ENCODE results near the gene STK32C.

The STK32C gene

DNA sequence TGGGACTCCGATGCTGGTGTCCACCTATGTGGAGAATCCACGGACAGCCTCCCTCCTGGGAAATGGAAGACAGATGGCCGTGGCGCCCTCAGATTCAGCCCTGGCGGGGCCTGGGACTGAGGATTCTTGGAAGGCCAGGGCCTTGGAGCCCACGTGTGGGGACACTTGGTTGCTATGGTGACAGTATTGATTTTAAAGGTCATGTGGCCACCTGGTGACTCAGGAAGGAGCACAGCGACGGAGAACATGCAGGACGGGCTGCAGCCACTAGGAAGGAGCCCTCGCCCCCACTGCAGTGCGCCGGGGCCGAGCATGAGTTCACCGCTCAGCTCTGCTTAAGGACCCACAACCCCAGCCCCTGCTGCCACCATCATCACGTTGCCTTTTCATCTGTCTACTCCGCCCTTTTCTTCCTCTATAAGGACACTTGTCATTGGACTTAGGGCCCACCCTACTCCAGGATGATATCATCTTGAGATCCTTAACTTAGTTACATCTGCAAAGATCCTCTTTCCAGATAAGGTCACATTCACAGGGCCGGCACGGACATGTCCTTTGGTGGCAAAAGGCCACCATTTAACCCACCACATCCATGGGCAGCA is 3.7 kb upstream of the STK32C start:
- no peak overlapping the region for H3K9ac ChIP-seq
- H3K4me2 ChIP-seq = no peak overlapping the region
- H3K4me1 ChIP-seq = peaks cover 42% of the 10 kb centered on the region

DNA sequence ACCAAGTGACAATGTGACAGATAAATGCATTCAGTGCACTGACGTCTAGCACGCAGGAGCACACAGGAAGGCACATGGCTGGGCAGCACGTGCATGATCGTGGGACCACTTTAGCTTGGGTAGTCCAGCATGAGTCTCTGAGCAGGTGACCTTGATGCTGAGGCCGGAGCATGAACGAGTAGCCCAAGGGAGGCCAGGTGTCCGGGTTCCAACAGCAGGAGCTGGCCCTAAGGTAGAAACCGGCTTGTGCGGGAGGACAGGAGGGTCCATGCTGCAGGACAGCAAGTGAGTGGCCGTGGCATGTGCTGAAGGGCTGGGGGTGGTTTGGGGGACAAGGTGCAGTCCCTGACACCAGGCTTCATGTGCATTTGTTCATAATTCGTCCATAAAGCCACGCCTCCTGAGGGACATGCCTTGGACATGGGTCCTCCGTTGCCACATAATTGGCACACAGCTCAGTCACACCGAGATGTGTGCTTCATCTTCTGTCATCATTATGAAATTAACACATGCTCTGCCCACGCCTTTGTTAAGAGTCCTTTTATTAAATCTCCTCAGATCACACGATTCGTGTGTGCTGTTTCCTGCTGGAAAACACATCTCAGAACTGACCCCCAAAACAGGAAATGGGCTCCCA is 3.1 kb upstream of the STK32C start:
- H3K36me3 ChIP-seq = 0 out of 2 replicates have a peak, but pooled peaks cover 3% of the 10 kb centered on the region
- no peak overlapping the region for H3K4me3 ChIP-seq
- H3K9me3 ChIP-seq = peaks cover 28% of the 10 kb centered on the region
- TF ChIP-seq Cebpa-rat (IDR thresholded peaks at IDR 0.05) = no peak
- H3K4me2 ChIP-seq = peak overlapping the region; percentile 99
- peaks cover 24% of the 10 kb centered on the region for H3K27me3 ChIP-seq
- H4K20me1 ChIP-seq = peaks cover 22% of the 10 kb centered on the region
- no peak overlapping the region for H3K9ac ChIP-seq
- no peak overlapping the region for H3K27ac ChIP-seq
- H3K4me1 ChIP-seq = peaks cover 42% of the 10 kb centered on the region

More for the DNA sequence above, 3.7 kb upstream of the STK32C start:
- no peak overlapping the region for H3K27ac ChIP-seq
- TF ChIP-seq Cebpa-rat (IDR thresholded peaks at IDR 0.05) = no peak
- peaks cover 22% of the 10 kb centered on the region for H3K9me3 ChIP-seq
- no peak overlapping the region for H3K4me3 ChIP-seq
- peaks cover 17% of the 10 kb centered on the region for H4K20me1 ChIP-seq
- H3K36me3 ChIP-seq = no peaks in the 10 kb centered on the region
- H3K27me3 ChIP-seq = peaks cover 17% of the 10 kb centered on the region

DNA sequence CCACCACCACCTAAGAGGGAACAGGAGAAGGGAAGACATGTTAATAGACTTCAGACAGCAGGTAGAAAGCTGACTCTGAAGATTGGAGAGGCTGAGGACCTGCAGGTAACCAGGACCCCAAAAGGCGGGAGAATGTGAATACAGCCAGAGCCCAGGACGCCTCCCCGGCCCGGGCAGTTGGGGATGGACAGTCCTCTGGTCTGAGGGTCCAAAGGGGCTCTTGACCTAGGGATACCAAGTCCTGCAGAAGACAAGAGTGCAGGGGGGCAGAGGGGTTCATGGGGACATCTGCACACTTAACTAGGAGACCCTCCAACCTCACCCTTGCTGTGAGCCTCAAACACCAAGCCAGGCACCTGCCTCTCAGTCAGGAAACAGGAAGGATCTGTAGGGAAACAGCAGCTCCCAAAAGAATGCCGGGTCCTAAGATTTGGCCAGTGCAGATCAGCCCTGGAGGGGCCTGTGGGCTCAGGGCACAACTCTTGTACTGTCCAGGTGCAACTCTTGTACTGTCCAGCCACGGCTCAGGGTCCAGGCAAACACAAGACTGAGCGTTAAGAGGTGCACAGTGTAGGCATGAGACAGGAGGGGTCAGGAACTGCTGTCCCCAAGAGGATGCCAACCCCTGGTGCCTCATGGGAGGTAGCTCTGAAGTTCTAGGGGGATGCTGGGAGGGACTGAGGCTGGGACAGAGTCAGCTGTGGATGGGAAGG is 2.3 kb upstream of the STK32C start:
- peak overlapping the region; percentile 99 for H3K4me2 ChIP-seq
- no peak overlapping the region for H3K9ac ChIP-seq
- H3K36me3 ChIP-seq = 0 out of 2 replicates have a peak, but pooled peaks cover 6% of the 10 kb centered on the region
- H3K4me3 ChIP-seq = no peak overlapping the region
- no peak overlapping the region for H3K27ac ChIP-seq
- TF ChIP-seq Cebpa-rat (IDR thresholded peaks at IDR 0.05) = no peak
- peaks cover 30% of the 10 kb centered on the region for H4K20me1 ChIP-seq
- H3K9me3 ChIP-seq = peaks cover 33% of the 10 kb centered on the region
- peaks cover 42% of the 10 kb centered on the region for H3K4me1 ChIP-seq
- H3K27me3 ChIP-seq = peaks cover 32% of the 10 kb centered on the region

DNA sequence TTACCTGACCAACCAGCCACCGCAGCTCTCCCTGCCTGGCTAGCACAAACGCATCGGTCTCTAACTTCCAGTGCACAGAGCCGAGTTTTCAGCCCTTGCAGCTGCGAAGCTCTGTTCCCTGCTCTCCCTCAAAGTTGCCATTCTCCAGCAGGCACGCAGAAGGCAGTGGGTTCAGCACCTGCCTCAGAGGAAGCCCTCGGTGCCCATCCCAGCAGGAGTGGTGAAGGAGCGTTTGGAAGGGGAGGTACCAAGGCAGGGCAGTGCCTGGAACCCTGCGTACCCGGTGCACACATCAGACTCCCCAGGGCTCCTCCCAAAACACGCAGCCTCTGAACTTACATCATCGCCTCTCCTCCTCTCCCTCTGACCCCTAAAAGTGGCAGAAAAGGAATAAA is 1.7 kb upstream of the STK32C start:
- no peak for TF ChIP-seq Cebpa-rat (IDR thresholded peaks at IDR 0.05)
- Histone ChIP-seq H3K27me3 (peaks cover 37% of the 10 kb centered on the region), H3K4me2 (peak overlapping the region; percentile 99)

DNA sequence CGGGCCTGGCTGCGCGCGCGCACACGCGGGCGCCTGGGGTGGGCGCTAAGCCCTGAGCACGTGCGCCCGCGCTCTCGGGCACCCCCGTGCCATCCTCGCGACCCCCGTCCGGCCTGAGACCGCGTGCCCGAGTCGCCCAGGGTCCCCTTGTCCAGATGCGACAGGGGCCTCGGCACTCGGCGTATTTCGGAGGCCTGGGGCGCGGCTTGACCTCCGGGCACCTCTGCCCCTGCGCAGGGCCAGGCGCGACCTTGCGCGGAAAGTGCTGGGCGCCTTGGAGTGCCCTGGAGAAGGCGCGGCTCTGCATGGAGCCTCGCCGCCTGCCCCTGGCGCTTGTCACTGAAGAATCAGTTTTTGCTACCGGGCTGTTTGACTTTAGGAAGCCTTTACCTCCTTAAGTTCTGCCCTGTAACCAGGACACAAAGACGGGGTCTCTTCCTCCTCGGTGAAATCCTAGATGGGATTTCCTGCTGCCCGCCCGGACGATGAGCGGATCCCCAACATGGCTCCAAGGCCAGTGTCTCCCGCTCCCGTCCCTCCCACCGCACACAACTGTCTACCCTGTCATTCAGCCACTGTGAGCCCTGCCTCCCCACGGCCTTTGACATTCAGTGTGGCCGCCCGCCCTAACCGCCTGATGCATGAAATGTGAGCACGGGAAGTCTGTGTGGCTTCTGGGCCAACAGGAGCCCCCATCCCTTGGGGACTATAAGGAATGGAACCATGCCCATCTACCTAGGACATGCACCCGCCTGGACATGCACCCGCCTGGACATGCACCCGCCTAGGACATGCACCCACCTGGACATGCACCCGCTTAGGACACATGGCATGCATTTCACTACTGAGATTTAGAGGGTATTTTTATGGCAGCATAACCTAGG is 1.1 kb upstream of the STK32C start:
- Histone ChIP-seq H3K27me3 (peaks cover 41% of the 10 kb centered on the region), H3K4me1 (peaks cover 53% of the 10 kb centered on the region), H3K9me3 (peaks cover 22% of the 10 kb centered on the region), H3K27ac (peak overlapping the region; percentile 57; the same call in 1 of the 2 replicates), H4K20me1 (peaks cover 39% of the 10 kb centered on the region), H3K4me2 (peak overlapping the region; percentile 99), H3K36me3 (0 out of 2 replicates have a peak, but pooled peaks cover 6% of the 10 kb centered on the region), H3K9ac (peak overlapping the region; percentile 72), H3K4me3 (peak overlapping the region; percentile 81)
- TF ChIP-seq Cebpa-rat (IDR thresholded peaks at IDR 0.05) = no peak

More for the DNA sequence above, 1.7 kb upstream of the STK32C start:
- H3K9ac ChIP-seq = no peak overlapping the region
- 0 out of 2 replicates have a peak, but pooled peaks cover 6% of the 10 kb centered on the region for H3K36me3 ChIP-seq
- no peak overlapping the region for H3K4me3 ChIP-seq
- H3K9me3 ChIP-seq = peaks cover 28% of the 10 kb centered on the region
- H3K4me1 ChIP-seq = peaks cover 47% of the 10 kb centered on the region
- H3K27ac ChIP-seq = no peak overlapping the region
- peaks cover 36% of the 10 kb centered on the region for H4K20me1 ChIP-seq

DNA sequence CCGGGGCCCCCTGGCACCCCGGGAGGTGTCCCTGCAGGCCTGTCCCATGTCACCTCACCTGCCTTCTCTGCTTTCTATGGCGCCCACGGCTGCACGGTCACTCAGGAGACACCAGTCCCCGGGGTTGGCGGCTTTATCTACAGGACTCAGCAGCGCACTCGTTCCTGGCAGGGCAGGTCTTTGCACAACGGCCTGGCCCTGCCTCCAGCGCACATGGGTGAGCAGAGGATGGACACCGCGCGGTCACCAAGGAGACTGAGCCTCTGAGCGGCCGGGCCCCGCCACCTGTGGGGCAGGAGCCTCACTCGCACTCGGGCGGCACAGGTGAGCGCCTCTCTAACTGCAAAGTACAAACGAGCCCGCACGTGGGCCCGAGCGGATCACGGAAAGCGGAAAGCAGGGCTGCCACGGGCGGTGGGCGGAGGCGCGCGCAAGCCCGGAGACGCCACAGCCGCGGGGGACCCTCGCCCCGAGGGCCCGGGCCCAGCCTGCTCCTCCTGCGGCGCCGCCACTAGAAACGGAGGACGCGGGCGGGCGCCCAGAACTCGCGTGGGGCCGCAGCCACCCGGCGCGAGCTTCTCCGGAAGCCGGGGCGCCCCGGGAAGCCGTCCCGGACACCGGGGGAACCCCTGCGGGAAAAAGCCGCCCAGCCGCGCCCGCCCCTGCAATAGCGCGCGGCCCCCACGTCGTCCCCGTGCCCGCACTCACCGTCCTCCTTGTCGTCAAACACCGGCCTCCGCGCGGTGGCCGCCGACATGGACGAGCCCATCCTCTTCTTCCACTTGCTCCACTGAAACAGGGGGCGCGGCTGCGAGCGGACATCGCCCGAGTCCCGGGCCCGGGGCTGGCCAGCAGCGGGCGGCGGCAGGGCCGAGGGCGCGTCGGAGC is 642 bp downstream of the STK32C start:
- H3K4me2 ChIP-seq = peak overlapping the region; percentile 98
- H3K27me3 ChIP-seq = peaks cover 50% of the 10 kb centered on the region
- H3K36me3 ChIP-seq = 0 out of 2 replicates have a peak, but pooled peaks cover 6% of the 10 kb centered on the region
- H3K4me3 ChIP-seq = peak overlapping the region; percentile 81
- peaks cover 64% of the 10 kb centered on the region for H3K4me1 ChIP-seq
- peaks cover 17% of the 10 kb centered on the region for H3K9me3 ChIP-seq
- H3K9ac ChIP-seq = peak overlapping the region; percentile 64
- no peak for TF ChIP-seq Cebpa-rat (IDR thresholded peaks at IDR 0.05)
- H4K20me1 ChIP-seq = peaks cover 53% of the 10 kb centered on the region
- no peak overlapping the region for H3K27ac ChIP-seq

DNA sequence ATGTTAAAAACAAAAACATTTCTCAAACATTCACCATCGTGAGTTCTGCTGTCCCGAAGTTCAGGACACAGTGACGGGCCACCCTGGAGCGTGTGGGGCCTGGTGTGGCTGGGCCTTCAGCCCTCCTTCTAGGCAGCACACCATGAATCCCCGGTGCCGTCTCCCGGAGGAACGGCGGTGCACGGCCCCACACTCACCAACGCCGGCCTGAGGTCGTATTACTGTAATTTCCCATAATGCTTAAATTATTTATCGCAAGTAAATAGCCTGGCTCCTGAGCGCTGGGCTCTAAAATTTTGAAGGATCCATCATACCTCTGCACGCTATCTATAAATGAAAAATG is 1.4 kb downstream of the STK32C start:
- Histone ChIP-seq H3K36me3 (0 out of 2 replicates have a peak, but pooled peaks cover 6% of the 10 kb centered on the region), H3K27me3 (peaks cover 53% of the 10 kb centered on the region), H3K4me2 (no peak overlapping the region; the same call in 1 of the 2 replicates), H3K27ac (no peak overlapping the region), H3K9me3 (peaks cover 17% of the 10 kb centered on the region), H3K4me1 (peaks cover 72% of the 10 kb centered on the region), H4K20me1 (peaks cover 56% of the 10 kb centered on the region), H3K4me3 (no peak overlapping the region; the same call in 1 of the 2 replicates), H3K9ac (no peak overlapping the region)
- TF ChIP-seq Cebpa-rat (IDR thresholded peaks at IDR 0.05) = no peak

DNA sequence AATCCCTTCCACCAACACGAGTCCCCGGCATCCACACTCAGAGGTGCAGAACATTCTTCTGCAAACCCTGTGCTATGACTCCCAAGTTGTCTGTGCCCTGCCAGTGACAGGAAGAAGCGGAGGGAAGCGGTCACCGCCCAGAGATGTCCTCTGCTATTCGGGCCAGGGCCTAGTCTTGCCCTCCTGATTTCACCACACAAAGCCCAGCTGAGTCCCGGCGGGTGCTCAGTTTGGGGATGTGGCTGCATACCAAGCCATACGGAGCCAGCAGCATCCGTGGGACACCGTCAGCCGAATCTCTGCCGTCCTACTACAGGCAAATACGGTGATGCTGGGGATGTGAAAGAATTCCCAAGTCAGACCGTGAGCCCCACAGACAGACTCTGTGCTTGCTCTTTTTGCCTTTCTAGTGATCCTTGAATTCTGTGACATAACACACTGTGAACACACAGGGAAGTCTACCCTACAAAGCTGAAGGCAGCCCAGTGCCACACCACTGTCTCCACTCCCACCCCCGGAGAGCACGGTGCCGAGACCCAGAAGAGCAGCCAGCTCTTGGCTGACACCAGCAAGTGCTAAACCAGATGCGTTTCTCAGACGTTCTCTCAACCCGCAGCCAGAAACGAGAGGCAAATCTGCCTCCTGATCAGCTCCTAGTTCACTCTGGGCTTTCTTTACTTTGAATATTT is 2.0 kb downstream of the STK32C start:
- H3K4me2 ChIP-seq = no peak overlapping the region
- H3K4me3 ChIP-seq = no peak overlapping the region
- H3K9me3 ChIP-seq = peaks cover 17% of the 10 kb centered on the region
- peaks cover 53% of the 10 kb centered on the region for H3K27me3 ChIP-seq
- 0 out of 2 replicates have a peak, but pooled peaks cover 6% of the 10 kb centered on the region for H3K36me3 ChIP-seq
- peaks cover 56% of the 10 kb centered on the region for H4K20me1 ChIP-seq
- no peak overlapping the region for H3K9ac ChIP-seq
- peaks cover 76% of the 10 kb centered on the region for H3K4me1 ChIP-seq
- H3K27ac ChIP-seq = no peak overlapping the region
- no peak for TF ChIP-seq Cebpa-rat (IDR thresholded peaks at IDR 0.05)
